Erythroblast (primary cell): ENCODE results near the gene STUB1.

Experiments used
- GATA1 ChIP-seq: IDR thresholded peaks from 2 replicates; pipeline ENCODE4 v1.6.1; 2011; ENCODE audit warnings: low read depth, mild to moderate bottlenecking, control low read depth, low read length, moderate library complexity
- POLR2A ChIP-seq: IDR thresholded peaks from 2 replicates; pipeline ENCODE4 v1.6.1; 2011; ENCODE audit warnings: mild to moderate bottlenecking, low read length

DNA sequence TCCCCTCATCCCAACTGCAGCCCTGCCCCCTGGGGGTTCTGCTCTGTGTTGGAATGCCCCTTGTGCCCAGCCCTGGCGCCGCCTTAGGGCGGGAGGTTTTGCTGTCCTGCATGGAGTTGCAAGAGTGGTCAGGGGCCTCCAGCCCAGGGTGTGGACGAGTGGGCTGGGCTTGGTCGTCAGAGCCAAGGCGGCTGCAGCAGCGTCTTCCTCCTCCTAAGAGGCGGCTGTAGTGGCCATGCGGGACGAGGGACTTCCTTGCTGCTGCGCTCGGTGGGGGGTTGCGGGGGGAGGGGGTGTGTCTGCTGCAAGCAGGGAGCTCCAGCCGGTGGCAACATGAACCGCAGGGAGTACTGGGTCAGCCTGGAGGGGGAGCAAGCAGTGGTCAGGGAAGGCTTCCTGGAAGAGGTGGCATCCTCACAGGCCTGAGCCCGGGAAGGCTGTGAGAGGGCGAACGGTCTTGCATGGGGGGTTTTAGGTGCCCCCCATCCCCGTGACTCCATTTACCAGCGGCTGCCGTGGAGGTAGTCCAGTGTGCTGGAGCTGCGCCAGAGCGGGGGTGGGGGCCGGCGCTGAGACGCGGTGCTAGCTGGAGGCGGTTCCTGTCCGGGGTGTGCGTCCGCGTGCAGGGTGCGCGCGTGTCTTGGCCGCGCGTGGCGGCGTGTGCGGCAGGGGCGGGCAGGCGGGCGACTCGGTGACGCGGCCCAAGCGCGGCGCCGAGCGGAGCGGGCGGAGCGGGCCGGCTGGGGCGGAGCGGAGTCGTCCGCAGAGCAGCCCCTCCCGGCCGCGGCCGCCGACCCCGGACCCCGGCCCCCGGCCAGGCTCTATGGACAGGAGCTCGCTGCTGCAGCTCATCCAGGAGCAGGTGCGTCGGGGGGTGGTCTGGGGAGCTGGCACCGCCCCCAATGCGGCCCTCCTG, 5.0 kb upstream of the STUB1 start, which contains the start of gene RHBDL1:
- TF ChIP-seq POLR2A = no peak
- TF ChIP-seq GATA1 = no peak
